Thymus (tissue), 14 donors: ENCODE measurements around the gene CA9. TPM values are rescaled to one million over a fixed set of nuclear protein-coding genes. Genes with fewer than 3 reads are reported as not detected.
"Not testable (repeated sequence)": the region's sequence is repeated elsewhere in the genome, so short reads cannot be mapped to it uniquely, and the experiment has no call there.

ENCODE experiments used
- DNase-seq, 9 donors: peaks; one replicate each; pipeline ENCODE4 v3.0.0-alpha.2; 2013; ENCODE audit warnings: low spot score in 9 of 9, low read depth in 6 of 9, missing footprints in 1 of 9
- H3K27ac ChIP-seq, 2 donors: one replicate each; pipeline ENCODE4 v1.5.1; 2013; ENCODE audit warnings: control low read depth in 1 of 2, low read depth in 1 of 2, low read length in 1 of 2, mild to moderate bottlenecking in 1 of 2, moderate library complexity in 1 of 2
- H3K27me3 ChIP-seq, 2 donors: one replicate each; pipeline ENCODE4 v1.5.1; 2013; ENCODE audit warnings: low read length in 1 of 2; ENCODE audit not compliant: control insufficient read depth in 2 of 2, insufficient read depth in 1 of 2
- H3K36me3 ChIP-seq, 2 donors: one replicate each; pipeline ENCODE4 v1.5.1; 2013; ENCODE audit warnings: low read length in 1 of 2, mild to moderate bottlenecking in 1 of 2, moderate library complexity in 1 of 2; ENCODE audit not compliant: control insufficient read depth in 2 of 2, insufficient read depth in 2 of 2
- H3K4me1 ChIP-seq, 2 donors: one replicate each; pipeline ENCODE4 v1.5.1; 2013; ENCODE audit warnings: low read length in 2 of 2; ENCODE audit not compliant: control insufficient read depth in 2 of 2, insufficient read depth in 2 of 2
- H3K4me3 ChIP-seq, 2 donors: one replicate each; pipeline ENCODE4 v1.5.1; 2013; ENCODE audit warnings: low read length in 2 of 2, control low read depth in 1 of 2, mild to moderate bottlenecking in 1 of 2
- H3K9me3 ChIP-seq, 2 donors: one replicate each; pipeline ENCODE4 v1.5.1; 2013; ENCODE audit warnings: low read length in 1 of 2, mild to moderate bottlenecking in 1 of 2; ENCODE audit not compliant: control insufficient read depth in 2 of 2, insufficient read depth in 1 of 2
- WGBS: extraction: QIAGEN DNeasy Blood & Tissue Kit; methylation state at CpG from one replicate; pipeline ENCODE4 v1.1.7; 2013; 5-methylcytosine and 5-hydroxymethylcytosine counted together
- long read RNA-seq, 10 donors: transcript quantifications; one replicate each; lab custom pipeline, GENCODE V29; 2026
- polyA plus RNA-seq: library from polyadenylated mRNA; stranded (reverse); fragments of 200-250 nt; gene quantifications from one replicate; pipeline ENCODE4 v1.2.3, GENCODE V29; 2013
- total RNA-seq: library from RNA; stranded (reverse); fragments of 120-200 nt; gene quantifications from one replicate; pipeline ENCODE4 v1.2.4, GENCODE V29; 2013
- donor health status: healthy.

The CA9 gene
- 1.0 TPM for total RNA-seq
- polyA plus RNA-seq = 0.50 TPM
- long read RNA-seq, donor 1 = 0 reads
- long read RNA-seq, donor 2 = 0 reads
- long read RNA-seq, donor 3 = 0 reads
- long read RNA-seq, donor 4 = 0 reads
- long read RNA-seq, donor 5 = 0 reads
- long read RNA-seq, donor 6 = 0 reads
- long read RNA-seq, donor 7 = 0 reads
- long read RNA-seq, donor 8 = 0 reads
- long read RNA-seq, donor 9, partial matches to known transcripts = 0 of 1 reads
- long read RNA-seq, donor 9, other reads (novel, unspliced or antisense) = 0 of 1 reads
- long read RNA-seq, donor 10, partial matches to known transcripts = 0 of 2 reads
- long read RNA-seq, donor 10, other reads (novel, unspliced or antisense) = 0 of 2 reads

GRCh38 chr9:35673132-35674024, at the start of gene CA9:
CA9 (plus strand) TSS chr9:35673928; CDS start chr9:35673960, 32 bp downstream.
- 95% methylated on average over 10 of the region's 10 CpGs for WGBS
- Histone ChIP-seq H3K27me3 (peaks cover 0 to 15% of the 10 kb centered on the region in 2 donors), H3K4me3 (no peak within 1 kb of the TSS), H3K4me1 (peaks cover 0 to 24% of the 10 kb centered on the region in 2 donors), H3K9me3 (no peaks in the 10 kb centered on the region), H3K36me3 (no peaks in the 10 kb centered on the region), H3K27ac (no peak within 1 kb of the TSS)
- no peak for DNase-seq

GRCh38 chr9:35627575-35627974, 46.2 kb upstream of the CA9 start:
- no peaks in the 10 kb centered on the region for H3K4me1 ChIP-seq
- WGBS = 96% methylated on average over 2 of the region's 2 CpGs
- no peak for DNase-seq
- H3K4me3 ChIP-seq = no peak overlapping the region
- H3K27ac ChIP-seq = no peak overlapping the region
- no peaks in the 10 kb centered on the region for H3K27me3 ChIP-seq
- H3K36me3 ChIP-seq = no peaks in the 10 kb centered on the region
- H3K9me3 ChIP-seq = no peaks in the 10 kb centered on the region

- Histone ChIP-seq H3K9me3 (no peaks in the 10 kb centered on the region), H3K27ac (no peak overlapping the region), H3K4me1 (no peaks in the 10 kb centered on the region), H3K27me3 (no peaks in the 10 kb centered on the region), H3K36me3 (no peaks in the 10 kb centered on the region), H3K4me3 (no peak overlapping the region)
- 99% methylated on average over 6 of the region's 6 CpGs for WGBS
- DNase-seq = no peak
Measured at GRCh38 chr9:35628389-35628991, 45.2 kb upstream of the CA9 start.

- Histone ChIP-seq H3K4me3 (no peak overlapping the region), H3K4me1 (no peaks in the 10 kb centered on the region), H3K9me3 (no peaks in the 10 kb centered on the region), H3K27me3 (no peaks in the 10 kb centered on the region), H3K27ac (no peak overlapping the region), H3K36me3 (no peaks in the 10 kb centered on the region)
- DNase-seq = no peak
- WGBS = 95% methylated on average over 5 of the region's 5 CpGs
Measured at GRCh38 chr9:35629597-35629996, 44.1 kb upstream of the CA9 start.

- H3K4me3 ChIP-seq = no peak overlapping the region
- no peak for DNase-seq
- no peaks in the 10 kb centered on the region for H3K36me3 ChIP-seq
- H3K9me3 ChIP-seq = no peaks in the 10 kb centered on the region
- H3K27me3 ChIP-seq = no peaks in the 10 kb centered on the region
- H3K4me1 ChIP-seq = peaks cover 5 to 7% of the 10 kb centered on the region in 2 donors
- H3K27ac ChIP-seq = no peak overlapping the region
Measured at GRCh38 chr9:35635730-35636129, 38.0 kb upstream of the CA9 start.

GRCh38 chr9:35636135-35636876, 37.4 kb upstream of the CA9 start:
- 81% methylated on average over 9 of the region's 9 CpGs for WGBS
- no peaks in the 10 kb centered on the region for H3K27me3 ChIP-seq
- H3K36me3 ChIP-seq = no peaks in the 10 kb centered on the region
- H3K9me3 ChIP-seq = no peaks in the 10 kb centered on the region
- H3K27ac ChIP-seq = no peak overlapping the region
- H3K4me1 ChIP-seq = peaks cover 5 to 7% of the 10 kb centered on the region in 2 donors
- no peak for DNase-seq
- no peak overlapping the region for H3K4me3 ChIP-seq

GRCh38 chr9:35636877-35637246, 36.9 kb upstream of the CA9 start:
- H3K9me3 ChIP-seq, H3K27me3 ChIP-seq, H3K4me3 ChIP-seq, H3K36me3 ChIP-seq, H3K4me1 ChIP-seq, DNase-seq, H3K27ac ChIP-seq: not testable (repeated sequence)
- WGBS = 97% methylated on average over 6 of the region's 6 CpGs

- DNase-seq, H3K27ac ChIP-seq, H3K36me3 ChIP-seq, H3K9me3 ChIP-seq, H3K27me3 ChIP-seq, H3K4me3 ChIP-seq, H3K4me1 ChIP-seq: not testable (repeated sequence)
- 99% methylated on average over 9 of the region's 9 CpGs for WGBS
Measured at GRCh38 chr9:35637427-35637955, 36.2 kb upstream of the CA9 start.
